WTC11 (cell line): ENCODE measurements around the gene RBP3. TPM values are rescaled to one million over a fixed set of nuclear protein-coding genes. Genes with fewer than 3 reads are reported as not detected.

Source experiments
- ATAC-seq: fragments of 200-7000 bp; cut with Tn5 transposase; 2 replicates; pipeline ENCODE4 v1.10.0; 2021; ENCODE audit warnings: mild to moderate bottlenecking, moderate library complexity
- Bru-seq: library from RNA; stranded (reverse); fragments of 400-500 nt; gene quantifications from one replicate; lab custom pipeline; 2021; lab: Mats Ljungman, UMichigan
- CTCF ChIA-PET: fragments of 300-600 bp; sonication (Branson Sonifier 250); formaldehyde crosslinking; loops from one replicate; lab custom pipeline; 2021; ENCODE audit warnings: antibody characterized with exemption; lab: Charles Lee
- POLR2A ChIA-PET: fragments of 350-600 bp; sonication (Branson Sonifier 250); formaldehyde crosslinking; loops from one replicate; lab custom pipeline; 2021; ENCODE audit warnings: antibody characterized with exemption; lab: Charles Lee
- DNase-seq: peaks from one replicate; pipeline ENCODE4 v3.0.0; 2021; ENCODE audit warnings: low spot score
- H3K27ac Mint-ChIP-seq: 2 replicates; pipeline ENCODE4 v1.8.0; 2021; ENCODE audit warnings: mixed read lengths
- H3K27me3 Mint-ChIP-seq: 2 replicates; pipeline ENCODE4 v1.8.0; 2021; ENCODE audit warnings: low read depth, mild to moderate bottlenecking, moderate library complexity, mixed read lengths
- H3K36me3 Mint-ChIP-seq: 2 replicates; pipeline ENCODE4 v1.8.0; 2021; ENCODE audit warnings: mixed read lengths
- H3K4me1 Mint-ChIP-seq: 2 replicates; pipeline ENCODE4 v1.8.0; 2022; ENCODE audit warnings: mixed read lengths
- H3K4me3 Mint-ChIP-seq: 2 replicates; pipeline ENCODE4 v1.8.0; 2021; ENCODE audit warnings: mild to moderate bottlenecking, moderate library complexity, mixed read lengths
- H3K9me3 Mint-ChIP-seq: 2 replicates; pipeline ENCODE4 v1.8.0; 2021; ENCODE audit warnings: mixed read lengths
- ATF1 ChIP-seq: sonication (generic); formaldehyde crosslinking; IDR thresholded peaks from 2 replicates; pipeline ENCODE4 v1.8.1; 2023; ENCODE audit warnings: mild to moderate bottlenecking, moderate library complexity, missing genetic modification reagents
- FOXK1 ChIP-seq: sonication (generic); formaldehyde crosslinking; IDR thresholded peaks from 2 replicates; pipeline ENCODE4 v1.8.0; 2022; ENCODE audit warnings: mild to moderate bottlenecking, moderate library complexity, missing genetic modification reagents
- FOXP1 ChIP-seq: sonication (generic); formaldehyde crosslinking; IDR thresholded peaks from 2 replicates; pipeline ENCODE4 v1.8.0; 2022; ENCODE audit warnings: missing genetic modification reagents, mild to moderate bottlenecking, moderate library complexity, borderline replicate concordance
- HMGA2 ChIP-seq: fragments of 250-450 bp; sonication (Bioruptor Pico); IDR thresholded peaks from 2 replicates; pipeline ENCODE4 v1.4.0; 2021; ENCODE audit warnings: mild to moderate bottlenecking, moderate library complexity
- KAT7 ChIP-seq: sonication (generic); formaldehyde crosslinking; IDR thresholded peaks from 2 replicates; pipeline ENCODE4 v1.8.1; 2023; ENCODE audit warnings: missing genetic modification reagents, mild to moderate bottlenecking, borderline replicate concordance
- NFE2L1 ChIP-seq: sonication (generic); formaldehyde crosslinking; IDR thresholded peaks from 2 replicates; pipeline ENCODE4 v1.8.1; 2023; ENCODE audit warnings: missing genetic modification reagents
- NR3C1 ChIP-seq: sonication (generic); formaldehyde crosslinking; conservative IDR thresholded peaks from 2 replicates; pipeline ENCODE4 v1.8.1; 2023; ENCODE audit warnings: low read depth, mild to moderate bottlenecking, missing genetic modification reagents
- SMAD3 ChIP-seq: sonication (generic); formaldehyde crosslinking; IDR thresholded peaks from 2 replicates; pipeline ENCODE4 v1.8.0; 2022; ENCODE audit warnings: missing genetic modification reagents, mild to moderate bottlenecking, borderline replicate concordance
- ZNF138 ChIP-seq: sonication (generic); formaldehyde crosslinking; conservative IDR thresholded peaks from 2 replicates; pipeline ENCODE4 v1.8.1; 2022; ENCODE audit warnings: mild to moderate bottlenecking, moderate library complexity, missing genetic modification reagents
- ZNF232 ChIP-seq: sonication (generic); formaldehyde crosslinking; IDR thresholded peaks from 2 replicates; pipeline ENCODE4 v1.8.0; 2022; ENCODE audit warnings: mild to moderate bottlenecking, missing genetic modification reagents
- long read RNA-seq, 3 experiments: library from RNA in 1 of 3; library from capped mRNA in 1 of 3; library from polyadenylated mRNA in 1 of 3; unstranded in 2 of 3; stranded (forward) in 1 of 3; transcript quantifications; one replicate each; pipeline ENCODE4 v2.0.0, GENCODE V29; 2021
- total RNA-seq: library from RNA; stranded (reverse); gene quantifications from 3 replicates; pipeline ENCODE4 v1.2.3, GENCODE V29; 2021
- TF ChIP-seq, protein P1 (sequence below): sonication (generic); formaldehyde crosslinking; IDR thresholded peaks from 2 replicates; pipeline ENCODE4 v1.8.0; 2022; ENCODE audit warnings: mild to moderate bottlenecking, missing genetic modification reagents
- TF ChIP-seq, protein P2 (sequence below): fragments of 250-450 bp; sonication (Bioruptor Pico); IDR thresholded peaks from 2 replicates; pipeline ENCODE4 v1.8.0; 2021; ENCODE audit warnings: mild to moderate bottlenecking
- TF ChIP-seq, protein P3 (sequence below): sonication (generic); formaldehyde crosslinking; conservative IDR thresholded peaks from 2 replicates; pipeline ENCODE4 v1.8.1; 2023; ENCODE audit warnings: mild to moderate bottlenecking, low read depth, missing genetic modification reagents, moderate library complexity
- TF ChIP-seq, protein P4 (sequence below): fragments of 250-450 bp; sonication (Bioruptor Pico); IDR thresholded peaks from 2 replicates; pipeline ENCODE4 v1.9.0; 2021; ENCODE audit warnings: moderate library complexity, mild to moderate bottlenecking, inconsistent platforms, borderline replicate concordance
- TF ChIP-seq, protein P5 (sequence below): sonication (generic); formaldehyde crosslinking; IDR thresholded peaks from 2 replicates; pipeline ENCODE4 v1.8.1; 2022; ENCODE audit warnings: low read depth, missing genetic modification reagents, borderline replicate concordance
- TF ChIP-seq, protein P6 (sequence below): sonication (generic); formaldehyde crosslinking; IDR thresholded peaks from 2 replicates; pipeline ENCODE4 v1.8.0; 2023; ENCODE audit warnings: mild to moderate bottlenecking, missing genetic modification reagents
- TF ChIP-seq, protein P7 (sequence below): sonication (generic); formaldehyde crosslinking; IDR thresholded peaks from 2 replicates; pipeline ENCODE4 v1.8.1; 2022; ENCODE audit warnings: low read depth, mild to moderate bottlenecking, moderate library complexity, missing genetic modification reagents, borderline replicate concordance
- TF ChIP-seq, protein P8 (sequence below): sonication (generic); formaldehyde crosslinking; IDR thresholded peaks from 2 replicates; pipeline ENCODE4 v1.8.1; 2023; ENCODE audit warnings: mild to moderate bottlenecking, missing genetic modification reagents

Gene RBP3
- total RNA-seq (not detected in 3 replicates), Bru-seq, nascent RNA (not detected)
- long read RNA-seq, experiment 1 = 0 reads
- long read RNA-seq, experiment 2 = 0 reads
- long read RNA-seq, experiment 3 = 0 reads

DNA sequence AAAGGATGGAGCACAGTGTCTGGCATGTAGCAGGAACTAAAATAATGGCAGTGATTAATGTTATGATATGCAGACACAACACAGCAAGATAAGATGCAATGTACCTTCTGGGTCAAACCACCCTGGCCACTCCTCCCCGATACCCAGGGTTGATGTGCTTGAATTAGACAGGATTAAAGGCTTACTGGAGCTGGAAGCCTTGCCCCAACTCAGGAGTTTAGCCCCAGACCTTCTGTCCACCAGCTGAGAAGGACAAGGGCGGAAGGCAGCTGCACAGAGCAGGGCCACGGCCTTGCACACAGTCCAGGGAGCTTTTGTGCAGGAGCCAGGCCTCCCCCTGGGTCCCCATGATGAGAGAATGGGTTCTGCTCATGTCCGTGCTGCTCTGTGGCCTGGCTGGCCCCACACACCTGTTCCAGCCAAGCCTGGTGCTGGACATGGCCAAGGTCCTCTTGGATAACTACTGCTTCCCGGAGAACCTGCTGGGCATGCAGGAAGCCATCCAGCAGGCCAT lies at the start of gene RBP3:
Gene RBP3, plus strand, starts transcription at position 226 of the 514 bp plus-strand sequence. Its CDS starts 122 bp downstream, at position 348.
- no peak within 1 kb of the TSS for H3K27ac Mint-ChIP-seq
- ATAC-seq (no peak), DNase-seq (no peak)
- H3K4me3 Mint-ChIP-seq = no peak within 1 kb of the TSS
- H3K9me3 Mint-ChIP-seq = no peaks in the 10 kb centered on the region
- TF ChIP-seq HMGA2 (CRISPR knock-in tag) = no peak
- TF ChIP-seq FOXP1 (CRISPR knock-in tag) = no peak
- TF ChIP-seq ZNF138 (CRISPR knock-in tag) = no peak
- TF ChIP-seq, protein P1, sequence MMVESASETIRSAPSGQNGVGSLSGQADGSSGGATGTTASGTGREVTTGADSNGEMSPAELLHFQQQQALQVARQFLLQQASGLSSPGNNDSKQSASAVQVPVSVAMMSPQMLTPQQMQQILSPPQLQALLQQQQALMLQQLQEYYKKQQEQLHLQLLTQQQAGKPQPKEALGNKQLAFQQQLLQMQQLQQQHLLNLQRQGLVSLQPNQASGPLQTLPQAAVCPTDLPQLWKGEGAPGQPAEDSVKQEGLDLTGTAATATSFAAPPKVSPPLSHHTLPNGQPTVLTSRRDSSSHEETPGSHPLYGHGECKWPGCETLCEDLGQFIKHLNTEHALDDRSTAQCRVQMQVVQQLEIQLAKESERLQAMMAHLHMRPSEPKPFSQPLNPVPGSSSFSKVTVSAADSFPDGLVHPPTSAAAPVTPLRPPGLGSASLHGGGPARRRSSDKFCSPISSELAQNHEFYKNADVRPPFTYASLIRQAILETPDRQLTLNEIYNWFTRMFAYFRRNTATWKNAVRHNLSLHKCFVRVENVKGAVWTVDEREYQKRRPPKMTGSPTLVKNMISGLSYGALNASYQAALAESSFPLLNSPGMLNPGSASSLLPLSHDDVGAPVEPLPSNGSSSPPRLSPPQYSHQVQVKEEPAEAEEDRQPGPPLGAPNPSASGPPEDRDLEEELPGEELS (CRISPR knock-in tag) = no peak
- TF ChIP-seq, protein P2, sequence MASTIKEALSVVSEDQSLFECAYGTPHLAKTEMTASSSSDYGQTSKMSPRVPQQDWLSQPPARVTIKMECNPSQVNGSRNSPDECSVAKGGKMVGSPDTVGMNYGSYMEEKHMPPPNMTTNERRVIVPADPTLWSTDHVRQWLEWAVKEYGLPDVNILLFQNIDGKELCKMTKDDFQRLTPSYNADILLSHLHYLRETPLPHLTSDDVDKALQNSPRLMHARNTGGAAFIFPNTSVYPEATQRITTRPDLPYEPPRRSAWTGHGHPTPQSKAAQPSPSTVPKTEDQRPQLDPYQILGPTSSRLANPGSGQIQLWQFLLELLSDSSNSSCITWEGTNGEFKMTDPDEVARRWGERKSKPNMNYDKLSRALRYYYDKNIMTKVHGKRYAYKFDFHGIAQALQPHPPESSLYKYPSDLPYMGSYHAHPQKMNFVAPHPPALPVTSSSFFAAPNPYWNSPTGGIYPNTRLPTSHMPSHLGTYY (CRISPR knock-in tag) = no peak
- TF ChIP-seq, protein P3, sequence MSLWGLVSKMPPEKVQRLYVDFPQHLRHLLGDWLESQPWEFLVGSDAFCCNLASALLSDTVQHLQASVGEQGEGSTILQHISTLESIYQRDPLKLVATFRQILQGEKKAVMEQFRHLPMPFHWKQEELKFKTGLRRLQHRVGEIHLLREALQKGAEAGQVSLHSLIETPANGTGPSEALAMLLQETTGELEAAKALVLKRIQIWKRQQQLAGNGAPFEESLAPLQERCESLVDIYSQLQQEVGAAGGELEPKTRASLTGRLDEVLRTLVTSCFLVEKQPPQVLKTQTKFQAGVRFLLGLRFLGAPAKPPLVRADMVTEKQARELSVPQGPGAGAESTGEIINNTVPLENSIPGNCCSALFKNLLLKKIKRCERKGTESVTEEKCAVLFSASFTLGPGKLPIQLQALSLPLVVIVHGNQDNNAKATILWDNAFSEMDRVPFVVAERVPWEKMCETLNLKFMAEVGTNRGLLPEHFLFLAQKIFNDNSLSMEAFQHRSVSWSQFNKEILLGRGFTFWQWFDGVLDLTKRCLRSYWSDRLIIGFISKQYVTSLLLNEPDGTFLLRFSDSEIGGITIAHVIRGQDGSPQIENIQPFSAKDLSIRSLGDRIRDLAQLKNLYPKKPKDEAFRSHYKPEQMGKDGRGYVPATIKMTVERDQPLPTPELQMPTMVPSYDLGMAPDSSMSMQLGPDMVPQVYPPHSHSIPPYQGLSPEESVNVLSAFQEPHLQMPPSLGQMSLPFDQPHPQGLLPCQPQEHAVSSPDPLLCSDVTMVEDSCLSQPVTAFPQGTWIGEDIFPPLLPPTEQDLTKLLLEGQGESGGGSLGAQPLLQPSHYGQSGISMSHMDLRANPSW (CRISPR knock-in tag) = no peak
- TF ChIP-seq, protein P4, sequence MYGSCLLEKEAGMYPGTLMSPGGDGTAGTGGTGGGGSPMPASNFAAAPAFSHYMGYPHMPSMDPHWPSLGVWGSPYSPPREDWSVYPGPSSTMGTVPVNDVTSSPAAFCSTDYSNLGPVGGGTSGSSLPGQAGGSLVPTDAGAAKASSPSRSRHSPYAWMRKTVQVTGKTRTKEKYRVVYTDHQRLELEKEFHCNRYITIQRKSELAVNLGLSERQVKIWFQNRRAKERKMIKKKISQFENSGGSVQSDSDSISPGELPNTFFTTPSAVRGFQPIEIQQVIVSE = no peak
- TF ChIP-seq, all 79 proteins: peak for 0
- Mint-ChIP-seq H3K36me3 (no peaks in the 10 kb centered on the region), H3K4me1 (peaks cover 9% of the 10 kb centered on the region), H3K27me3 (no peaks in the 10 kb centered on the region)
- POLR2A ChIA-PET = no interaction called here
- CTCF ChIA-PET = interaction anchor here (0.7 kb wide), 1 partner anchor 13 kb away, joined by 3 read pairs; no protein-coding TSS in a partner anchor

DNA sequence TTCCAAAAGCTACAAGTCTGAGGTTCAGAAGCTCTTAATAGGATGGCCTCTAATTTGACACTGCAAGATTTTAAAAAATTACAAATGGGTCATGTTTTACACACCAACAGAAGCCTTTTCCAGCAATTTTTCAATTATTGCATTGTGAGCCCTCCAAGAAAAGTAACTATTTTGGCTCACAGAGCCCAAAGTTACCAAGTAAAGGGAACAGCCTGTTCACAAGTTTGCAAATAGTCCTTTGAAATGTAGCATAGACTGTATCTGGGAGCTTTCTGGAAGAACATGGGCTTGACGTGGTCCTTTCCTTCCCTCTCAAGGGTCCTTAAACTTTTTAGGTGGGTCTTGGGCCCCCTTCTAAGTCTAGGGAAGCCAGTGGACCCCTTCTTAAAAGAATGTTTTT lies 49.4 kb upstream of the RBP3 start:
- Mint-ChIP-seq H3K4me3 (no peak overlapping the region), H3K36me3 (no peaks in the 10 kb centered on the region), H3K9me3 (no peaks in the 10 kb centered on the region), H3K27ac (no peak overlapping the region), H3K27me3 (peaks cover 47% of the 10 kb centered on the region), H3K4me1 (peaks cover 16% of the 10 kb centered on the region)
- ChIA-PET CTCF (interaction anchor here (1.1 to 2.4 kb wide), 4 partner anchors 44 to 267 kb away, joined by 3 to 13 read pairs (median 4); no protein-coding TSS in a partner anchor), POLR2A (no interaction called here)
- ATAC-seq (no peak), DNase-seq (no peak)
- TF ChIP-seq SMAD3 (no peak), FOXK1 (no peak), ZNF232 (CRISPR knock-in tag) (no peak), NFE2L1 (CRISPR knock-in tag) (no peak), KAT7 (no peak), ATF1 (CRISPR knock-in tag) (no peak), NR3C1 (no peak), HMGA2 (CRISPR knock-in tag) (no peak)
- TF ChIP-seq, protein P2 (CRISPR knock-in tag) = no peak
- TF ChIP-seq, protein P5, sequence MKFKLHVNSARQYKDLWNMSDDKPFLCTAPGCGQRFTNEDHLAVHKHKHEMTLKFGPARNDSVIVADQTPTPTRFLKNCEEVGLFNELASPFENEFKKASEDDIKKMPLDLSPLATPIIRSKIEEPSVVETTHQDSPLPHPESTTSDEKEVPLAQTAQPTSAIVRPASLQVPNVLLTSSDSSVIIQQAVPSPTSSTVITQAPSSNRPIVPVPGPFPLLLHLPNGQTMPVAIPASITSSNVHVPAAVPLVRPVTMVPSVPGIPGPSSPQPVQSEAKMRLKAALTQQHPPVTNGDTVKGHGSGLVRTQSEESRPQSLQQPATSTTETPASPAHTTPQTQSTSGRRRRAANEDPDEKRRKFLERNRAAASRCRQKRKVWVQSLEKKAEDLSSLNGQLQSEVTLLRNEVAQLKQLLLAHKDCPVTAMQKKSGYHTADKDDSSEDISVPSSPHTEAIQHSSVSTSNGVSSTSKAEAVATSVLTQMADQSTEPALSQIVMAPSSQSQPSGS (CRISPR knock-in tag) = no peak
- TF ChIP-seq, protein P6, sequence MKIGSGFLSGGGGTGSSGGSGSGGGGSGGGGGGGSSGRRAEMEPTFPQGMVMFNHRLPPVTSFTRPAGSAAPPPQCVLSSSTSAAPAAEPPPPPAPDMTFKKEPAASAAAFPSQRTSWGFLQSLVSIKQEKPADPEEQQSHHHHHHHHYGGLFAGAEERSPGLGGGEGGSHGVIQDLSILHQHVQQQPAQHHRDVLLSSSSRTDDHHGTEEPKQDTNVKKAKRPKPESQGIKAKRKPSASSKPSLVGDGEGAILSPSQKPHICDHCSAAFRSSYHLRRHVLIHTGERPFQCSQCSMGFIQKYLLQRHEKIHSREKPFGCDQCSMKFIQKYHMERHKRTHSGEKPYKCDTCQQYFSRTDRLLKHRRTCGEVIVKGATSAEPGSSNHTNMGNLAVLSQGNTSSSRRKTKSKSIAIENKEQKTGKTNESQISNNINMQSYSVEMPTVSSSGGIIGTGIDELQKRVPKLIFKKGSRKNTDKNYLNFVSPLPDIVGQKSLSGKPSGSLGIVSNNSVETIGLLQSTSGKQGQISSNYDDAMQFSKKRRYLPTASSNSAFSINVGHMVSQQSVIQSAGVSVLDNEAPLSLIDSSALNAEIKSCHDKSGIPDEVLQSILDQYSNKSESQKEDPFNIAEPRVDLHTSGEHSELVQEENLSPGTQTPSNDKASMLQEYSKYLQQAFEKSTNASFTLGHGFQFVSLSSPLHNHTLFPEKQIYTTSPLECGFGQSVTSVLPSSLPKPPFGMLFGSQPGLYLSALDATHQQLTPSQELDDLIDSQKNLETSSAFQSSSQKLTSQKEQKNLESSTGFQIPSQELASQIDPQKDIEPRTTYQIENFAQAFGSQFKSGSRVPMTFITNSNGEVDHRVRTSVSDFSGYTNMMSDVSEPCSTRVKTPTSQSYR (CRISPR knock-in tag) = no peak
- TF ChIP-seq, protein P7, sequence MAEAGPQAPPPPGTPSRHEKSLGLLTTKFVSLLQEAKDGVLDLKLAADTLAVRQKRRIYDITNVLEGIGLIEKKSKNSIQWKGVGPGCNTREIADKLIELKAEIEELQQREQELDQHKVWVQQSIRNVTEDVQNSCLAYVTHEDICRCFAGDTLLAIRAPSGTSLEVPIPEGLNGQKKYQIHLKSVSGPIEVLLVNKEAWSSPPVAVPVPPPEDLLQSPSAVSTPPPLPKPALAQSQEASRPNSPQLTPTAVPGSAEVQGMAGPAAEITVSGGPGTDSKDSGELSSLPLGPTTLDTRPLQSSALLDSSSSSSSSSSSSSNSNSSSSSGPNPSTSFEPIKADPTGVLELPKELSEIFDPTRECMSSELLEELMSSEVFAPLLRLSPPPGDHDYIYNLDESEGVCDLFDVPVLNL = no peak
- TF ChIP-seq, protein P8, sequence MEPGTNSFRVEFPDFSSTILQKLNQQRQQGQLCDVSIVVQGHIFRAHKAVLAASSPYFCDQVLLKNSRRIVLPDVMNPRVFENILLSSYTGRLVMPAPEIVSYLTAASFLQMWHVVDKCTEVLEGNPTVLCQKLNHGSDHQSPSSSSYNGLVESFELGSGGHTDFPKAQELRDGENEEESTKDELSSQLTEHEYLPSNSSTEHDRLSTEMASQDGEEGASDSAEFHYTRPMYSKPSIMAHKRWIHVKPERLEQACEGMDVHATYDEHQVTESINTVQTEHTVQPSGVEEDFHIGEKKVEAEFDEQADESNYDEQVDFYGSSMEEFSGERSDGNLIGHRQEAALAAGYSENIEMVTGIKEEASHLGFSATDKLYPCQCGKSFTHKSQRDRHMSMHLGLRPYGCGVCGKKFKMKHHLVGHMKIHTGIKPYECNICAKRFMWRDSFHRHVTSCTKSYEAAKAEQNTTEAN (CRISPR knock-in tag) = no peak
